HepG2 (cell line): ENCODE results near the gene NUP58. TPM values are rescaled to one million over a fixed set of nuclear protein-coding genes. Genes with fewer than 3 reads are reported as not detected.
A peak's percentile ranks its signal among the peaks of the same experiment; 100 is the strongest.

Experiments
- ATF1 ChIP-seq: IDR thresholded peaks from 2 replicates; pipeline ENCODE4 v1.6.1; 2016; ENCODE audit warnings: mild to moderate bottlenecking, control low read depth
- ATF2 ChIP-seq: sonication (generic); formaldehyde crosslinking; IDR thresholded peaks from 2 replicates; pipeline ENCODE4 v1.4.0; 2020; ENCODE audit warnings: missing genetic modification reagents
- CENPT ChIP-seq: sonication (generic); formaldehyde crosslinking; IDR thresholded peaks from 2 replicates; pipeline ENCODE4 v1.8.0; 2022; ENCODE audit warnings: low read depth, mild to moderate bottlenecking, moderate library complexity, missing genetic modification reagents
- HDAC6 ChIP-seq: fragments of 200-600 bp; sonication (generic); IDR thresholded peaks from 2 replicates; pipeline ENCODE4 v1.7.0; 2017; ENCODE audit warnings: mild to moderate bottlenecking, antibody characterized with exemption, low read length, low read depth
- HHEX ChIP-seq: IDR thresholded peaks from 2 replicates; pipeline ENCODE4 v1.6.1; 2016; ENCODE audit warnings: control low read depth
- HNRNPH1 ChIP-seq: fragments of 200-400 bp; formaldehyde crosslinking; optimal IDR thresholded peaks from 2 replicates; pipeline ENCODE3; 2017; ENCODE audit warnings: mild to moderate bottlenecking, low read depth, low read length
- KAT2B ChIP-seq: fragments of 150-350 bp; IDR thresholded peaks from 2 replicates; pipeline ENCODE4 v1.6.1; 2014; ENCODE audit warnings: low read depth, low read length, borderline replicate concordance
- KLF16 ChIP-seq, 2 experiments: sonication (generic) in 1 of 2; formaldehyde crosslinking in 1 of 2; IDR thresholded peaks; 2 replicates each; pipeline versions ENCODE4 v1.6.1 to v1.8.0; 2016 to 2023; ENCODE audit warnings: missing genetic modification reagents in 2 of 2, missing compliant biosample characterization in 1 of 2
- POLR2AphosphoS5 ChIP-seq: IDR thresholded peaks from 2 replicates; pipeline ENCODE4 v1.6.1; 2012; ENCODE audit warnings: low read depth, low read length
- SNAI1 ChIP-seq: sonication (generic); formaldehyde crosslinking; IDR thresholded peaks from 2 replicates; pipeline ENCODE4 v1.5.0; 2020; ENCODE audit warnings: mild to moderate bottlenecking, missing genetic modification reagents, borderline replicate concordance
- TEAD3 ChIP-seq: optimal IDR thresholded peaks from 2 replicates; pipeline ENCODE3; 2016; ENCODE audit warnings: borderline replicate concordance
- TRIM22 ChIP-seq: fragments of 450-650 bp; IDR thresholded peaks from 2 replicates; pipeline ENCODE4 v1.6.1; 2017
- ZNF17 ChIP-seq: sonication (generic); formaldehyde crosslinking; IDR thresholded peaks from 2 replicates; pipeline ENCODE4 v1.5.0; 2020; ENCODE audit warnings: mild to moderate bottlenecking, missing genetic modification reagents
- ZNF317 ChIP-seq: sonication (generic); formaldehyde crosslinking; IDR thresholded peaks from 2 replicates; pipeline ENCODE4 v1.5.0; 2020; ENCODE audit warnings: mild to moderate bottlenecking, missing genetic modification reagents
- ZNF460 ChIP-seq: sonication (generic); formaldehyde crosslinking; IDR thresholded peaks from 2 replicates; pipeline ENCODE4 v1.5.1; 2020; ENCODE audit warnings: missing genetic modification reagents, mild to moderate bottlenecking, borderline replicate concordance
- ZNF616 ChIP-seq: sonication (generic); formaldehyde crosslinking; IDR thresholded peaks from 2 replicates; pipeline ENCODE4 v1.5.0; 2020; ENCODE audit warnings: low read depth, mild to moderate bottlenecking, missing genetic modification reagents
- polyA plus RNA-seq, 8 experiments: library from polyadenylated mRNA; depleted of rRNA in 3 of 8; stranded (reverse) in 7 of 8; unstranded in 1 of 8; fragments of >200 nt; fragmentation: Illumina TruSeq in 4 of 8; extraction: Trizol in 4 of 8; gene quantifications; 2 replicates each; pipeline versions ENCODE4 v1.2.1 to v1.2.3, GENCODE V29; 2011 to 2016; ENCODE audit warnings: low read depth in 4 of 8, missing spikeins in 1 of 8, mixed read lengths in 1 of 8; ENCODE audit not compliant: insufficient read depth in 1 of 8
- total RNA-seq, 5 experiments: library from RNA; depleted of rRNA; stranded (reverse); fragments of >200 nt; fragmentation: Illumina TruSeq; extraction: Trizol; gene quantifications; 2 replicates each; pipeline ENCODE4 v1.2.3, GENCODE V29; 2016; ENCODE audit warnings: low read depth in 1 of 5
- TF ChIP-seq, protein P1 (sequence below): sonication (generic); formaldehyde crosslinking; IDR thresholded peaks from 2 replicates; pipeline ENCODE4 v1.4.0; 2020; ENCODE audit warnings: low read depth, mild to moderate bottlenecking, missing genetic modification reagents
- TF ChIP-seq, protein P2 (sequence below): sonication (generic); formaldehyde crosslinking; IDR thresholded peaks from 2 replicates; pipeline ENCODE4 v1.8.1; 2023; ENCODE audit warnings: mild to moderate bottlenecking, missing genetic modification reagents
- TF ChIP-seq, protein P3 (sequence below): sonication (generic); formaldehyde crosslinking; IDR thresholded peaks from 2 replicates; pipeline ENCODE4 v1.4.0; 2020; ENCODE audit warnings: low read depth, missing genetic modification reagents

Gene NUP58
- total and polyA plus RNA-seq, 2 of the 13 experiments (the other 11 are each of a cell fraction or from before 2014, with no cell fraction given): 45.4 to 46.5 TPM

DNA sequence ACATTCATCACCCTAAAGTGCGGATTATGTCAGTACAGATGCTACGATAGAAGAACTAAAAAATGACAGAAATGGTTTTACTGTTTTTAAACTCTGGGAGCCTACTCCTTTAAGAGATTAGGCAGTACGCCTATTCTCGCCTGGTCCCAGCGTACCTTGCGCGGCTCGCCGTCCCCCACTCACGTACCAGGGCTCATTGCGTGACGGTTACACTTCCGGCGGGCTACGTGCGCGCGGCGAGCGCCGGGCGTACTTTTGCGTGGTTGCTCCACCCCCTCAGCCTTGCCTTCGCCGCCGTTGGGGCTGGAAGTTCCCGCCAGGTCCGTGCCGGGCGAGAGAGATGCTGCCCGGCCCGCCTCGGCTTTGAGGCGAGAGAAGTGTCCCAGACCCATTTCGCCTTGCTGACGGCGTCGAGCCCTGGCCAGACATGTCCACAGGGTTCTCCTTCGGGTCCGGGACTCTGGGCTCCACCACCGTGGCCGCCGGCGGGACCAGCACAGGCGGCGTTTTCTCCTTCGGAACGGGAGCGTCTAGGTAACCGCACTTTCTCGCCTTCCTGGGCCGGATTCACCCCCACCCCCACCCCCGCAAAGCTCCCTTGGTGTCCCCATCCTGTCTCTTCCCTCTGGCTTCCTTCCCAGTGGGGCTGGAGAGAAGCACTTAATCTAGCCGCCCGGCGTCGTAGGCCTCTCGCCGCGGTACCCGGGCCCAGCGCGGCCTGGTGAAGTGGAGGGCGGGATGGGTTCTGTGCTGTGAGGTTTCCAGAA lies at the start of gene NUP58 (continued):
- TF ChIP-seq, protein P1, sequence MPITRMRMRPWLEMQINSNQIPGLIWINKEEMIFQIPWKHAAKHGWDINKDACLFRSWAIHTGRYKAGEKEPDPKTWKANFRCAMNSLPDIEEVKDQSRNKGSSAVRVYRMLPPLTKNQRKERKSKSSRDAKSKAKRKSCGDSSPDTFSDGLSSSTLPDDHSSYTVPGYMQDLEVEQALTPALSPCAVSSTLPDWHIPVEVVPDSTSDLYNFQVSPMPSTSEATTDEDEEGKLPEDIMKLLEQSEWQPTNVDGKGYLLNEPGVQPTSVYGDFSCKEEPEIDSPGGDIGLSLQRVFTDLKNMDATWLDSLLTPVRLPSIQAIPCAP (CRISPR knock-in tag): 0 out of 2 replicates have a peak, but pooled peaks have one; percentile 45
- TF ChIP-seq ZNF17 (CRISPR knock-in tag) (no peak), HDAC6 (no peak), POLR2AphosphoS5 (peak; percentile 84), KAT2B (no peak), TRIM22 (no peak), ZNF317 (CRISPR knock-in tag) (no peak), HNRNPH1 (no peak), ZNF616 (CRISPR knock-in tag) (no peak), SNAI1 (peak; percentile 44), KLF16 (CRISPR knock-in tag; IDR thresholded peaks at IDR 0.05) (peak in 1 of 2 experiments; percentile 63; a peak in 2 of 4 replicates), HHEX (CRISPR knock-in tag) (no peak), ATF2 (CRISPR knock-in tag) (peak; percentile 57; the same call in 1 of the 2 replicates), TEAD3 (CRISPR knock-in tag) (peak; percentile 79), ATF1 (CRISPR knock-in tag) (no peak), CENPT (CRISPR knock-in tag) (no peak; the same call in 1 of the 2 replicates), ZNF460 (CRISPR knock-in tag) (no peak)
- TF ChIP-seq, protein P2, sequence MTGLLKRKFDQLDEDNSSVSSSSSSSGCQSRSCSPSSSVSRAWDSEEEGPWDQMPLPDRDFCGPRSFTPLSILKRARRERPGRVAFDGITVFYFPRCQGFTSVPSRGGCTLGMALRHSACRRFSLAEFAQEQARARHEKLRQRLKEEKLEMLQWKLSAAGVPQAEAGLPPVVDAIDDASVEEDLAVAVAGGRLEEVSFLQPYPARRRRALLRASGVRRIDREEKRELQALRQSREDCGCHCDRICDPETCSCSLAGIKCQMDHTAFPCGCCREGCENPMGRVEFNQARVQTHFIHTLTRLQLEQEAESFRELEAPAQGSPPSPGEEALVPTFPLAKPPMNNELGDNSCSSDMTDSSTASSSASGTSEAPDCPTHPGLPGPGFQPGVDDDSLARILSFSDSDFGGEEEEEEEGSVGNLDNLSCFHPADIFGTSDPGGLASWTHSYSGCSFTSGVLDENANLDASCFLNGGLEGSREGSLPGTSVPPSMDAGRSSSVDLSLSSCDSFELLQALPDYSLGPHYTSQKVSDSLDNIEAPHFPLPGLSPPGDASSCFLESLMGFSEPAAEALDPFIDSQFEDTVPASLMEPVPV (CRISPR knock-in tag): peak; percentile 72; the same call in 1 of the 2 replicates
- TF ChIP-seq, protein P3, sequence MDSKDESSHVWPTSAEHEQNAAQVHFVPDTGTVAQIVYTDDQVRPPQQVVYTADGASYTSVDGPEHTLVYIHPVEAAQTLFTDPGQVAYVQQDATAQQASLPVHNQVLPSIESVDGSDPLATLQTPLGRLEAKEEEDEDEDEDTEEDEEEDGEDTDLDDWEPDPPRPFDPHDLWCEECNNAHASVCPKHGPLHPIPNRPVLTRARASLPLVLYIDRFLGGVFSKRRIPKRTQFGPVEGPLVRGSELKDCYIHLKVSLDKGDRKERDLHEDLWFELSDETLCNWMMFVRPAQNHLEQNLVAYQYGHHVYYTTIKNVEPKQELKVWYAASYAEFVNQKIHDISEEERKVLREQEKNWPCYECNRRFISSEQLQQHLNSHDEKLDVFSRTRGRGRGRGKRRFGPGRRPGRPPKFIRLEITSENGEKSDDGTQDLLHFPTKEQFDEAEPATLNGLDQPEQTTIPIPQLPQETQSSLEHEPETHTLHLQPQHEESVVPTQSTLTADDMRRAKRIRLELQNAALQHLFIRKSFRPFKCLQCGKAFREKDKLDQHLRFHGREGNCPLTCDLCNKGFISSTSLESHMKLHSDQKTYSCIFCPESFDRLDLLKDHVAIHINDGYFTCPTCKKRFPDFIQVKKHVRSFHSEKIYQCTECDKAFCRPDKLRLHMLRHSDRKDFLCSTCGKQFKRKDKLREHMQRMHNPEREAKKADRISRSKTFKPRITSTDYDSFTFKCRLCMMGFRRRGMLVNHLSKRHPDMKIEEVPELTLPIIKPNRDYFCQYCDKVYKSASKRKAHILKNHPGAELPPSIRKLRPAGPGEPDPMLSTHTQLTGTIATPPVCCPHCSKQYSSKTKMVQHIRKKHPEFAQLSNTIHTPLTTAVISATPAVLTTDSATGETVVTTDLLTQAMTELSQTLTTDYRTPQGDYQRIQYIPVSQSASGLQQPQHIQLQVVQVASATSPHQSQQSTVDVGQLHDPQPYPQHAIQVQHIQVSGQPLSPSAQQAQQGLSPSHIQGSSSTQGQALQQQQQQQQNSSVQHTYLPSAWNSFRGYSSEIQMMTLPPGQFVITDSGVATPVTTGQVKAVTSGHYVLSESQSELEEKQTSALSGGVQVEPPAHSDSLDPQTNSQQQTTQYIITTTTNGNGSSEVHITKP (CRISPR knock-in tag): no peak; the same call in 1 of the 2 replicates
